ENCODE measurements around the gene TIAM2.

The TIAM2 gene

GRCh38 chr6:155157101-155157500, 162.0 kb downstream of the TIAM2 start:
- no peaks in the 10 kb centered on the region for H3K9me2 ChIP-seq (replicated peaks; ENCODE audit: insufficient read depth, low read length)

GRCh38 chr6:155158030-155158843, 163.1 kb downstream of the TIAM2 start:
- no peak overlapping the region for H3K4me3 ChIP-seq (ENCODE audit: low read length)
- H3K9me2 ChIP-seq (replicated peaks; ENCODE audit: insufficient read depth, low read length), result no peaks in the 10 kb centered on the region
- DNase-seq, result no peak
- H3K9me3 ChIP-seq (replicated peaks; ENCODE audit: insufficient read depth, low read length), result no peaks in the 10 kb centered on the region
- H3F3A ChIP-seq (ENCODE audit: insufficient read depth, low read length), result no peaks in the 10 kb centered on the region
- H3K27me3 ChIP-seq (replicated peaks; ENCODE audit: insufficient read depth, low read length), result no peaks in the 10 kb centered on the region
- no peak overlapping the region for H3K27ac ChIP-seq (ENCODE audit: low read length)
- H3K4me1 ChIP-seq (ENCODE audit: low read length), result no peaks in the 10 kb centered on the region
- no peaks in the 10 kb centered on the region for H3K36me3 ChIP-seq (replicated peaks; ENCODE audit: insufficient read depth, low read length)
- H4K20me1 ChIP-seq (ENCODE audit: insufficient read depth, low read length), result no peaks in the 10 kb centered on the region
- no peaks in the 10 kb centered on the region for H3K79me2 ChIP-seq (ENCODE audit: low read length)
- no peak overlapping the region for H2AFZ ChIP-seq (ENCODE audit: low read length)
- no peak overlapping the region for H3K4me2 ChIP-seq (ENCODE audit: low read depth, low read length)
- TF ChIP-seq EZH2 (optimal IDR thresholded peaks at IDR 0.05; ENCODE audit: low read depth, low read length) (no peak), EZH2phosphoT487 (IDR thresholded peaks at IDR 0.05; ENCODE audit: low read length) (no peak), CTCF (IDR thresholded peaks at IDR 0.05; ENCODE audit: low read length) (no peak)
- H3K9ac ChIP-seq (ENCODE audit: low read length), result no peak overlapping the region

More at GRCh38 chr6:155157101-155157500, 162.0 kb downstream of the TIAM2 start:
- H3K79me2 ChIP-seq (ENCODE audit: low read length), result no peaks in the 10 kb centered on the region
- no peaks in the 10 kb centered on the region for H3K36me3 ChIP-seq (replicated peaks; ENCODE audit: insufficient read depth, low read length)
- H3K4me3 ChIP-seq (ENCODE audit: low read length), result no peak overlapping the region
- no peak for DNase-seq
- TF ChIP-seq CTCF (IDR thresholded peaks at IDR 0.05; ENCODE audit: low read length) (no peak), EZH2 (optimal IDR thresholded peaks at IDR 0.05; ENCODE audit: low read depth, low read length) (no peak), EZH2phosphoT487 (IDR thresholded peaks at IDR 0.05; ENCODE audit: low read length) (no peak)
- H3K27me3 ChIP-seq (replicated peaks; ENCODE audit: insufficient read depth, low read length), result no peaks in the 10 kb centered on the region
- no peak overlapping the region for H2AFZ ChIP-seq (ENCODE audit: low read length)
- H3K9me3 ChIP-seq (replicated peaks; ENCODE audit: insufficient read depth, low read length), result no peaks in the 10 kb centered on the region
- H3K4me1 ChIP-seq (ENCODE audit: low read length), result no peaks in the 10 kb centered on the region
- no peak overlapping the region for H3K27ac ChIP-seq (ENCODE audit: low read length)
- H3K9ac ChIP-seq (ENCODE audit: low read length), result no peak overlapping the region
- no peaks in the 10 kb centered on the region for H3F3A ChIP-seq (ENCODE audit: insufficient read depth, low read length)
- no peaks in the 10 kb centered on the region for H4K20me1 ChIP-seq (ENCODE audit: insufficient read depth, low read length)
- no peak overlapping the region for H3K4me2 ChIP-seq (ENCODE audit: low read depth, low read length)

- H3K9me2 ChIP-seq (replicated peaks; ENCODE audit: insufficient read depth, low read length), result no peaks in the 10 kb centered on the region
- TF ChIP-seq CTCF (IDR thresholded peaks at IDR 0.05; ENCODE audit: low read length), result no peak
- no peak for TF ChIP-seq EZH2 (optimal IDR thresholded peaks at IDR 0.05; ENCODE audit: low read depth, low read length)
- no peak for TF ChIP-seq EZH2phosphoT487 (IDR thresholded peaks at IDR 0.05; ENCODE audit: low read length)
- H3K79me2 ChIP-seq (ENCODE audit: low read length), result no peaks in the 10 kb centered on the region
- H3K9ac ChIP-seq (ENCODE audit: low read length), result no peak overlapping the region
- no peak overlapping the region for H3K4me2 ChIP-seq (ENCODE audit: low read depth, low read length)
- no peaks in the 10 kb centered on the region for H3K9me3 ChIP-seq (replicated peaks; ENCODE audit: insufficient read depth, low read length)
- H4K20me1 ChIP-seq (ENCODE audit: insufficient read depth, low read length), result no peaks in the 10 kb centered on the region
- no peak overlapping the region for H2AFZ ChIP-seq (ENCODE audit: low read length)
- H3K36me3 ChIP-seq (replicated peaks; ENCODE audit: insufficient read depth, low read length), result no peaks in the 10 kb centered on the region
- H3K4me1 ChIP-seq (ENCODE audit: low read length), result no peaks in the 10 kb centered on the region
- H3K27ac ChIP-seq (ENCODE audit: low read length), result no peak overlapping the region
- no peaks in the 10 kb centered on the region for H3F3A ChIP-seq (ENCODE audit: insufficient read depth, low read length)
- DNase-seq, result no peak
- no peak overlapping the region for H3K4me3 ChIP-seq (ENCODE audit: low read length)
- H3K27me3 ChIP-seq (replicated peaks; ENCODE audit: insufficient read depth, low read length), result no peaks in the 10 kb centered on the region
Observed at GRCh38 chr6:155162682-155163081, 167.6 kb downstream of the TIAM2 start.

Measured in MM.1S (cell line).